ENCODE results near the gene ELL. TPM values are rescaled to one million over a fixed set of nuclear protein-coding genes. Genes with fewer than 3 reads are reported as not detected.
A peak's percentile ranks its signal among the peaks of the same experiment; 100 is the strongest.

ELL gene
- total RNA-seq, 1 experiment from 2014 or later: 14.6 TPM

DNA sequence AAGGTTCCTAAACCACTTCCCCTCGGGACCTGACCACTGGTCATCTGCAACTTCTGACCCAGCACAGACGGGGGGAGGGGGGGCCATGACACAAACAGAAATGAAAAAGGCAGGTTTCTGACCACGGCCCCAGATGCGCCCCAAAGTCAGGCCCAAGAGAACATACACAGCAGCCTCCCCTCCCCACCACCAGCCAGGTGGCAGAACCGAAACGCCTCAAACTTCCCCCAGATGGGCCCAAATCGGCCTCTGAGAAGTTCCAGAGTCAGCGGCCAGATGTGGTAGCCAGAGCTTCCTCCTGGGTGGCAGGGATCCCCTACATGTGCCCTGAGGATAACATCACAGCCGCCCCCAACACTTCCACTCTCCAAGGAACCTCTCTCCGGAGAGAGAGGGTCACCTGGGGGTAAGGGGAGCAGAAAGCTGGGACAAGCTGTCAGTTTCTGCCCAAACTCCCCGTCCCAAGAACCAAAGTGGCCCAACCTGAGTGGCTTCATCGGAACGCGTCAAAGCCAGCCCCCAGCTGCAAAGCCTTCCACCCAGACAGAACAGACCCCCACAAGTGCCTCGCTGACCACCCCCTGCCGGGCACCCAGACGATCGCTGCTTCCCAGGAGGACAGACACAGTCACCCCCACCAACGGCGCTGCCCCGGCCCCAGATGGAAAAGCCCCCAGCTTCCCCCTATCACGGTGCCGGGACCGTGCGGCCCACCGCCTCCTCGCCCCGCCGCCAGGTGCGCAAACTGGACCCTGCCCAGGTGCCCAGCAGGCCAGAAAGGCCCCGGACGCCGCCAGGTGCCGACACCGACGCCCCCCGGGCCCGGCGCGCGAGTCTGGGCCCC, 800 bp downstream of the ELL start:
- DNase-seq: peak in 1 of 2 experiments; percentile 14
- peaks cover 35% of the 10 kb centered on the region for H3F3A ChIP-seq (ENCODE audit: insufficient read depth, low read depth)
- H3K4me2 ChIP-seq: peak overlapping the region; percentile 95
- no peaks in the 10 kb centered on the region for H3K36me3 ChIP-seq (ENCODE audit: low read depth)
- peaks cover 52% of the 10 kb centered on the region for H3K79me2 ChIP-seq (ENCODE audit: low read depth)
- H3K9me2 ChIP-seq (ENCODE audit: insufficient read depth): no peaks in the 10 kb centered on the region
- peak overlapping the region; percentile 84 for H2AFZ ChIP-seq
- H3K27ac ChIP-seq: peak overlapping the region; percentile 75
- H4K20me1 ChIP-seq (ENCODE audit: insufficient read depth): peaks cover 37% of the 10 kb centered on the region
- TF ChIP-seq EZH2 (IDR thresholded peaks at IDR 0.05; ENCODE audit: low read depth): no peak
- TF ChIP-seq, protein P1, sequence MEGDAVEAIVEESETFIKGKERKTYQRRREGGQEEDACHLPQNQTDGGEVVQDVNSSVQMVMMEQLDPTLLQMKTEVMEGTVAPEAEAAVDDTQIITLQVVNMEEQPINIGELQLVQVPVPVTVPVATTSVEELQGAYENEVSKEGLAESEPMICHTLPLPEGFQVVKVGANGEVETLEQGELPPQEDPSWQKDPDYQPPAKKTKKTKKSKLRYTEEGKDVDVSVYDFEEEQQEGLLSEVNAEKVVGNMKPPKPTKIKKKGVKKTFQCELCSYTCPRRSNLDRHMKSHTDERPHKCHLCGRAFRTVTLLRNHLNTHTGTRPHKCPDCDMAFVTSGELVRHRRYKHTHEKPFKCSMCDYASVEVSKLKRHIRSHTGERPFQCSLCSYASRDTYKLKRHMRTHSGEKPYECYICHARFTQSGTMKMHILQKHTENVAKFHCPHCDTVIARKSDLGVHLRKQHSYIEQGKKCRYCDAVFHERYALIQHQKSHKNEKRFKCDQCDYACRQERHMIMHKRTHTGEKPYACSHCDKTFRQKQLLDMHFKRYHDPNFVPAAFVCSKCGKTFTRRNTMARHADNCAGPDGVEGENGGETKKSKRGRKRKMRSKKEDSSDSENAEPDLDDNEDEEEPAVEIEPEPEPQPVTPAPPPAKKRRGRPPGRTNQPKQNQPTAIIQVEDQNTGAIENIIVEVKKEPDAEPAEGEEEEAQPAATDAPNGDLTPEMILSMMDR (conservative IDR thresholded peaks at IDR 0.05): no peak
- POLR2A ChIA-PET (ENCODE audit: unreplicated experiment): interaction anchor here (0.7 kb wide), 1 partner anchor 38 kb away, joined by 3 read pairs; no protein-coding TSS in a partner anchor
- intact Hi-C loops (cut with micrococcal nuclease; ENCODE audit: unreplicated experiment): loop anchor here (5.0 kb wide), 1 partner anchor 54 kb away; no protein-coding TSS in a partner anchor
- no peaks in the 10 kb centered on the region for H3K9me3 ChIP-seq (ENCODE audit: insufficient read depth, low read depth)
- H3K4me1 ChIP-seq (replicated peaks; ENCODE audit: insufficient read depth): peaks cover 41% of the 10 kb centered on the region
- no peaks in the 10 kb centered on the region for H3K27me3 ChIP-seq (ENCODE audit: insufficient read depth, low read depth)
- TSS peak; percentile 17 for BruUV-seq (replicated peaks)
- CTCF ChIA-PET: interaction anchor here (1.1 kb wide), 1 partner anchor 14 kb away, joined by 3 read pairs; no protein-coding TSS in a partner anchor
- H3K4me3 ChIP-seq: peak overlapping the region; percentile 94

GRCh38 chr19:18519962-18520847, 1.7 kb downstream of the ELL start:
- peaks cover 43% of the 10 kb centered on the region for H3F3A ChIP-seq (ENCODE audit: insufficient read depth, low read depth)
- peak overlapping the region; percentile 84 for H2AFZ ChIP-seq
- H4K20me1 ChIP-seq (ENCODE audit: insufficient read depth): peaks cover 45% of the 10 kb centered on the region
- TSS peak; percentile 44 for BruUV-seq (replicated peaks)
- peak; percentile 82 to 88 for DNase-seq
- POLR2A ChIA-PET (ENCODE audit: unreplicated experiment): interaction anchor here (0.6 to 1.1 kb wide), 4 partner anchors 24 to 51 kb away, joined by 3 to 8 read pairs (median 3); partner anchors contain the start of gene UBA52
- CTCF ChIA-PET: interaction anchor here (0.6 to 1.1 kb wide), 3 partner anchors 13 to 325 kb away, joined by 3 to 5 read pairs (median 3); no protein-coding TSS in a partner anchor
- no peak for TF ChIP-seq EZH2 (IDR thresholded peaks at IDR 0.05; ENCODE audit: low read depth)
- TF ChIP-seq, protein P1 (conservative IDR thresholded peaks at IDR 0.05): peak; percentile 88
- peak overlapping the region; percentile 75 for H3K27ac ChIP-seq
- H3K9me2 ChIP-seq (ENCODE audit: insufficient read depth): no peaks in the 10 kb centered on the region
- H3K9me3 ChIP-seq (ENCODE audit: insufficient read depth, low read depth): no peaks in the 10 kb centered on the region
- peak overlapping the region; percentile 94 for H3K4me3 ChIP-seq
- H3K4me2 ChIP-seq: peak overlapping the region; percentile 95
- peaks cover 61% of the 10 kb centered on the region for H3K79me2 ChIP-seq (ENCODE audit: low read depth)
- H3K36me3 ChIP-seq (ENCODE audit: low read depth): no peaks in the 10 kb centered on the region
- no peaks in the 10 kb centered on the region for H3K27me3 ChIP-seq (ENCODE audit: insufficient read depth, low read depth)
- intact Hi-C loops (cut with micrococcal nuclease; ENCODE audit: unreplicated experiment): loop anchor here (5.0 kb wide), 1 partner anchor 53 kb away; no protein-coding TSS in a partner anchor
- peaks cover 49% of the 10 kb centered on the region for H3K4me1 ChIP-seq (replicated peaks; ENCODE audit: insufficient read depth)

- H3K36me3 ChIP-seq (ENCODE audit: low read depth): no peaks in the 10 kb centered on the region
- BruUV-seq (replicated peaks): no TSS peak
- TF ChIP-seq, protein P1 (conservative IDR thresholded peaks at IDR 0.05): no peak
- no peak for TF ChIP-seq EZH2 (IDR thresholded peaks at IDR 0.05; ENCODE audit: low read depth)
- H3K4me1 ChIP-seq (replicated peaks; ENCODE audit: insufficient read depth): peaks cover 64% of the 10 kb centered on the region
- peaks cover 74% of the 10 kb centered on the region for H3K79me2 ChIP-seq (ENCODE audit: low read depth)
- CTCF ChIA-PET: no interaction called here
- no peak overlapping the region for H2AFZ ChIP-seq
- POLR2A ChIA-PET (ENCODE audit: unreplicated experiment): no interaction called here
- no peaks in the 10 kb centered on the region for H3K9me2 ChIP-seq (ENCODE audit: insufficient read depth)
- no peak for DNase-seq
- H3K4me3 ChIP-seq: no peak overlapping the region
- no peaks in the 10 kb centered on the region for H3K27me3 ChIP-seq (ENCODE audit: insufficient read depth, low read depth)
- intact Hi-C loops (cut with micrococcal nuclease; ENCODE audit: unreplicated experiment): no loop called here
- H3F3A ChIP-seq (ENCODE audit: insufficient read depth, low read depth): peaks cover 54% of the 10 kb centered on the region
- peaks cover 59% of the 10 kb centered on the region for H4K20me1 ChIP-seq (ENCODE audit: insufficient read depth)
- no peak overlapping the region for H3K4me2 ChIP-seq
- H3K27ac ChIP-seq: no peak overlapping the region
- no peaks in the 10 kb centered on the region for H3K9me3 ChIP-seq (ENCODE audit: insufficient read depth, low read depth)
Measured at GRCh38 chr19:18518639-18519038, 3.2 kb downstream of the ELL start.
